HG03280 (cell line): ENCODE data around the gene AJUBA.
"Not testable (repeated sequence)": the region's sequence is repeated elsewhere in the genome, so short reads cannot be mapped to it uniquely, and the experiment has no call there.

Experiments
- ATAC-seq: cut with Tn5 transposase; IDR thresholded peaks from one replicate; pipeline ENCODE4 v1.9.1; 2021; ENCODE audit warnings: mild to moderate bottlenecking, moderate library complexity; ENCODE audit not compliant: unreplicated experiment

Gene AJUBA

GRCh38 chr14:22982477-22983245, at the start of gene AJUBA:
TSS of gene AJUBA (minus strand) at chr14:22982551. CDS start at chr14:22982266, 285 bp downstream.
- ATAC-seq, result no peak

- no peak for ATAC-seq
Observed at GRCh38 chr14:23030936-23031335, 48.6 kb upstream of the AJUBA start.

- no peak for ATAC-seq
Observed at GRCh38 chr14:23028799-23029198, 46.4 kb upstream of the AJUBA start.

- no peak for ATAC-seq
Observed at GRCh38 chr14:23025151-23025814, 42.9 kb upstream of the AJUBA start.

GRCh38 chr14:23024612-23025075, 42.3 kb upstream of the AJUBA start:
- ATAC-seq, result no peak

GRCh38 chr14:23023795-23024152, 41.4 kb upstream of the AJUBA start:
- no peak for ATAC-seq

- no peak for ATAC-seq
Observed at GRCh38 chr14:23023022-23023794, 40.9 kb upstream of the AJUBA start.

- no peak for ATAC-seq
Observed at GRCh38 chr14:23021889-23022442, 39.6 kb upstream of the AJUBA start.

GRCh38 chr14:23021434-23021833, 39.1 kb upstream of the AJUBA start:
- no peak for ATAC-seq

GRCh38 chr14:23020143-23021128, 38.1 kb upstream of the AJUBA start:
- ATAC-seq, result no peak

- ATAC-seq, result no peak
Observed at GRCh38 chr14:23018107-23018506, 35.8 kb upstream of the AJUBA start.

GRCh38 chr14:23017091-23017490, 34.7 kb upstream of the AJUBA start:
- ATAC-seq, result no peak

- ATAC-seq, result no peak
Observed at GRCh38 chr14:23015618-23016017, 33.3 kb upstream of the AJUBA start.

GRCh38 chr14:23013749-23014054, 31.4 kb upstream of the AJUBA start:
- ATAC-seq, result not testable (repeated sequence)

GRCh38 chr14:23013054-23013748, 30.9 kb upstream of the AJUBA start:
- ATAC-seq, result no peak

GRCh38 chr14:23009939-23010726, 27.8 kb upstream of the AJUBA start, which contains the start of gene C14orf93:
TSS of gene C14orf93 (minus strand) at chr14:23010143. CDS start at chr14:22999023, 11,120 bp downstream.
- ATAC-seq, result peak; percentile 39

GRCh38 chr14:23009483-23009938, 27.2 kb upstream of the AJUBA start:
- ATAC-seq, result no peak

- no peak for ATAC-seq
Observed at GRCh38 chr14:23008831-23009230, 26.5 kb upstream of the AJUBA start.
